Neuronal stem cell (in vitro differentiated cells): Measurements from ENCODE around the gene ARHGAP25.
A peak's percentile ranks its signal among the peaks of the same experiment; 100 is the strongest.

Experiments used
- DNase-seq: peaks from one replicate; pipeline ENCODE4 v3.0.0-alpha.2; 2013; ENCODE audit warnings: low spot score
- H2AFZ ChIP-seq: one replicate; pipeline ENCODE4 v1.6.1; 2013; ENCODE audit warnings: mild to moderate bottlenecking, low read length, inconsistent platforms
- H2AK5ac ChIP-seq: 2 replicates; pipeline ENCODE4 v1.6.1; 2013; ENCODE audit warnings: low read depth, mild to moderate bottlenecking, inconsistent platforms, low read length, moderate library complexity, mixed read lengths
- H2BK120ac ChIP-seq: 2 replicates; pipeline ENCODE4 v1.6.1; 2013; ENCODE audit warnings: low read depth, mild to moderate bottlenecking, inconsistent platforms, low read length, moderate library complexity, mixed read lengths
- H2BK12ac ChIP-seq: one replicate; pipeline ENCODE4 v1.6.1; 2013; ENCODE audit warnings: low read length, inconsistent platforms
- H2BK15ac ChIP-seq: 2 replicates; pipeline ENCODE4 v1.6.1; 2013; ENCODE audit warnings: mild to moderate bottlenecking, low read length, inconsistent platforms, mixed read lengths
- H2BK5ac ChIP-seq: one replicate; pipeline ENCODE4 v1.6.1; 2013; ENCODE audit warnings: inconsistent platforms, mild to moderate bottlenecking, low read length, moderate library complexity
- H3K14ac ChIP-seq: one replicate; pipeline ENCODE4 v1.6.1; 2013; ENCODE audit warnings: low read length, inconsistent platforms
- H3K18ac ChIP-seq: 2 replicates; pipeline ENCODE4 v1.6.1; 2013; ENCODE audit warnings: low read length, inconsistent platforms
- H3K23ac ChIP-seq: 2 replicates; pipeline ENCODE4 v1.6.1; 2013; ENCODE audit warnings: low read depth, mild to moderate bottlenecking, mixed read lengths, low read length, inconsistent platforms; ENCODE audit not compliant: poor library complexity
- H3K27ac ChIP-seq: replicated peaks from 3 replicates; pipeline ENCODE4 v1.5.1; 2013; ENCODE audit warnings: low read length, inconsistent platforms
- H3K27me3 ChIP-seq, 3 experiments: 2 replicates each; pipeline ENCODE4 v1.6.1; 2013; ENCODE audit warnings: low read length in 3 of 3, mild to moderate bottlenecking in 2 of 3, inconsistent platforms in 1 of 3, low read depth in 1 of 3, mixed read lengths in 1 of 3, moderate library complexity in 1 of 3; ENCODE audit not compliant: control insufficient read depth in 3 of 3, insufficient read depth in 3 of 3
- H3K36me3 ChIP-seq, 2 donors: replicated peaks in 1 of 2; 2 replicates each; pipeline ENCODE4 v1.6.1; 2013; ENCODE audit warnings: low read length in 2 of 2; ENCODE audit not compliant: control insufficient read depth in 2 of 2, insufficient read depth in 2 of 2
- H3K4ac ChIP-seq: 2 replicates; pipeline ENCODE4 v1.6.1; 2013; ENCODE audit warnings: inconsistent platforms, mild to moderate bottlenecking, low read length, moderate library complexity
- H3K4me1 ChIP-seq, 2 donors: 1 replicate in 1 of 2; 2 replicates in 1 of 2; pipeline ENCODE4 v1.6.1; 2013; ENCODE audit warnings: low read length in 2 of 2, low read depth in 1 of 2; ENCODE audit not compliant: control insufficient read depth in 2 of 2, insufficient read depth in 1 of 2
- H3K4me2 ChIP-seq: one replicate; pipeline ENCODE4 v1.6.1; 2013; ENCODE audit warnings: mild to moderate bottlenecking, low read length, inconsistent platforms; ENCODE audit not compliant: insufficient read depth, poor library complexity, severe bottlenecking
- H3K4me3 ChIP-seq, 2 donors: 2 replicates each; pipeline ENCODE4 v1.5.1; 2013; ENCODE audit warnings: low read length in 2 of 2, mild to moderate bottlenecking in 2 of 2, inconsistent platforms in 1 of 2, moderate library complexity in 1 of 2
- H3K79me1 ChIP-seq: one replicate; pipeline ENCODE4 v1.6.1; 2013; ENCODE audit warnings: low read depth, mild to moderate bottlenecking, inconsistent platforms, low read length, moderate library complexity
- H3K9ac ChIP-seq: one replicate; pipeline ENCODE4 v1.6.1; 2013; ENCODE audit warnings: mild to moderate bottlenecking, low read depth, low read length, inconsistent platforms; ENCODE audit not compliant: poor library complexity
- H3K9me3 ChIP-seq, 2 donors: replicated peaks in 1 of 2; 2 replicates each; pipeline versions ENCODE3 to v1.6.1; 2013; ENCODE audit warnings: low read length in 2 of 2, mild to moderate bottlenecking in 2 of 2, inconsistent platforms in 1 of 2, low read depth in 1 of 2, mixed read lengths in 1 of 2, moderate library complexity in 1 of 2; ENCODE audit not compliant: control insufficient read depth in 2 of 2, insufficient read depth in 1 of 2
- H4K8ac ChIP-seq: one replicate; pipeline ENCODE4 v1.6.1; 2013; ENCODE audit warnings: low read depth, mild to moderate bottlenecking, inconsistent platforms, low read length, moderate library complexity
- H4K91ac ChIP-seq: one replicate; pipeline ENCODE4 v1.6.1; 2013; ENCODE audit warnings: low read length, low read depth, mild to moderate bottlenecking, inconsistent platforms; ENCODE audit not compliant: poor library complexity
- WGBS, 2 donors: extraction: QIAGEN DNeasy Blood & Tissue Kit; methylation state at CpG; one replicate each; pipeline ENCODE4 v1.1.7; 2013; ENCODE audit warnings: missing lambda C conversion rate in 2 of 2, mixed read lengths in 1 of 2; ENCODE audit not compliant: insufficient read length in 2 of 2, insufficient replicate concordance in 1 of 2; ENCODE audit errors: extremely low coverage in 2 of 2; 5-methylcytosine and 5-hydroxymethylcytosine counted together

The ARHGAP25 gene

GRCh38 chr2:68766376-68766845 lies 31.8 kb downstream of the ARHGAP25 start:
- Histone ChIP-seq H4K8ac (no peak overlapping the region), H2BK12ac (no peak overlapping the region), H2BK5ac (no peak overlapping the region), H3K27me3 (no peaks in the 10 kb centered on the region), H3K4me1 (no peaks in the 10 kb centered on the region), H3K9ac (no peak overlapping the region), H3K27ac (no peak overlapping the region), H2AK5ac (no peak overlapping the region), H3K18ac (no peak overlapping the region), H3K36me3 (no peaks in the 10 kb centered on the region), H4K91ac (no peak overlapping the region), H3K4me2 (no peak overlapping the region), H2BK15ac (no peak overlapping the region), H3K14ac (no peak overlapping the region), H3K9me3 (no peaks in the 10 kb centered on the region), H3K23ac (no peak overlapping the region), H3K4ac (no peak overlapping the region), H3K79me1 (no peaks in the 10 kb centered on the region), H3K4me3 (no peak overlapping the region), H2BK120ac (no peak overlapping the region), H2AFZ (no peak overlapping the region)
- DNase-seq: no peak
- no CpG with 5 or more reads among the region's 5 CpGs for WGBS, 2 donors

GRCh38 chr2:68767031-68767961 lies 32.7 kb downstream of the ARHGAP25 start:
- peak overlapping the region; percentile 13 for H3K23ac ChIP-seq
- no peak overlapping the region for H2AFZ ChIP-seq
- no peak overlapping the region for H2AK5ac ChIP-seq
- H4K91ac ChIP-seq: no peak overlapping the region
- H3K4ac ChIP-seq: no peak overlapping the region
- H3K4me3 ChIP-seq: no peak overlapping the region
- no peak overlapping the region for H2BK12ac ChIP-seq
- H3K4me1 ChIP-seq: no peaks in the 10 kb centered on the region
- H2BK120ac ChIP-seq: no peak overlapping the region
- H3K9ac ChIP-seq: no peak overlapping the region
- H3K9me3 ChIP-seq: no peaks in the 10 kb centered on the region
- no CpG with 5 or more reads among the region's 19 CpGs for WGBS, 2 donors
- H3K14ac ChIP-seq: no peak overlapping the region
- DNase-seq: no peak
- H3K27ac ChIP-seq: no peak overlapping the region
- H3K18ac ChIP-seq: no peak overlapping the region
- H2BK15ac ChIP-seq: no peak overlapping the region
- H3K36me3 ChIP-seq: no peaks in the 10 kb centered on the region
- H3K79me1 ChIP-seq: no peaks in the 10 kb centered on the region
- no peak overlapping the region for H2BK5ac ChIP-seq
- no peaks in the 10 kb centered on the region for H3K27me3 ChIP-seq
- no peak overlapping the region for H3K4me2 ChIP-seq
- H4K8ac ChIP-seq: no peak overlapping the region

GRCh38 chr2:68767996-68768395 lies 33.4 kb downstream of the ARHGAP25 start:
- Histone ChIP-seq H2BK12ac (no peak overlapping the region), H2BK120ac (no peak overlapping the region), H2AFZ (no peak overlapping the region), H3K14ac (no peak overlapping the region), H3K27ac (no peak overlapping the region), H4K8ac (no peak overlapping the region), H3K4me2 (no peak overlapping the region), H3K18ac (no peak overlapping the region), H3K4ac (no peak overlapping the region), H3K23ac (no peak overlapping the region), H3K79me1 (no peaks in the 10 kb centered on the region), H2BK15ac (no peak overlapping the region), H3K9ac (no peak overlapping the region), H2BK5ac (no peak overlapping the region), H3K36me3 (no peaks in the 10 kb centered on the region), H3K4me3 (no peak overlapping the region), H3K4me1 (no peaks in the 10 kb centered on the region), H3K27me3 (no peaks in the 10 kb centered on the region), H4K91ac (no peak overlapping the region), H2AK5ac (no peak overlapping the region), H3K9me3 (no peaks in the 10 kb centered on the region)
- DNase-seq: no peak
- no CpG with 5 or more reads among the region's 4 CpGs for WGBS, 2 donors

- H3K27me3 ChIP-seq: no peaks in the 10 kb centered on the region
- no peak overlapping the region for H3K27ac ChIP-seq
- H3K36me3 ChIP-seq: no peaks in the 10 kb centered on the region
- H3K14ac ChIP-seq: no peak overlapping the region
- H3K79me1 ChIP-seq: no peaks in the 10 kb centered on the region
- H4K8ac ChIP-seq: no peak overlapping the region
- H2AK5ac ChIP-seq: no peak overlapping the region
- H3K4me2 ChIP-seq: no peak overlapping the region
- H3K18ac ChIP-seq: no peak overlapping the region
- H3K23ac ChIP-seq: no peak overlapping the region
- no peak overlapping the region for H3K4me3 ChIP-seq
- H3K9me3 ChIP-seq: no peaks in the 10 kb centered on the region
- H2BK120ac ChIP-seq: no peak overlapping the region
- no peak overlapping the region for H2BK12ac ChIP-seq
- H3K4me1 ChIP-seq: no peaks in the 10 kb centered on the region
- H2BK15ac ChIP-seq: no peak overlapping the region
- H2AFZ ChIP-seq: no peak overlapping the region
- no peak overlapping the region for H2BK5ac ChIP-seq
- H3K4ac ChIP-seq: no peak overlapping the region
- DNase-seq: no peak
- no peak overlapping the region for H4K91ac ChIP-seq
- no CpG with 5 or more reads among the region's 3 CpGs for WGBS, 2 donors
- no peak overlapping the region for H3K9ac ChIP-seq
These were observed 33.9 kb downstream of the ARHGAP25 start for GRCh38 chr2:68768461-68768860.
